ENCODE measurements around the gene PRELID3B.
A peak's percentile ranks its signal among the peaks of the same experiment; 100 is the strongest.

Gene PRELID3B

GRCh38 chr20:59033093-59033492 lies 9.5 kb downstream of the PRELID3B start:
- H3K27me3 ChIP-seq (ENCODE audit: insufficient read depth, poor library complexity, severe bottlenecking): no peaks in the 10 kb centered on the region
- DNase-seq (ENCODE audit: low read depth in 1 of 2, low spot score in 1 of 2): no peak
- H3K4me3 ChIP-seq (replicated peaks; ENCODE audit: insufficient read depth, low read length): peak overlapping the region; percentile 76
- peak overlapping the region; percentile 62 for H3K27ac ChIP-seq (replicated peaks)
- TF ChIP-seq CTCF (IDR thresholded peaks at IDR 0.05; ENCODE audit: insufficient read depth, low read length): no peak
- TF ChIP-seq REST (IDR thresholded peaks at IDR 0.05; ENCODE audit: insufficient replicate concordance, low read depth): no peak
- no peak for TF ChIP-seq GABPA (IDR thresholded peaks at IDR 0.05; ENCODE audit: low read depth)
- TF ChIP-seq SPI1 (IDR thresholded peaks at IDR 0.05; ENCODE audit: borderline replicate concordance, low read depth): no peak
- no peak for TF ChIP-seq POLR2AphosphoS5 (IDR thresholded peaks at IDR 0.05; ENCODE audit: low read depth)

GRCh38 chr20:59032713-59033059 lies 9.9 kb downstream of the PRELID3B start:
- no peak for DNase-seq (ENCODE audit: low read depth in 1 of 2, low spot score in 1 of 2)
- no peaks in the 10 kb centered on the region for H3K27me3 ChIP-seq (ENCODE audit: insufficient read depth, poor library complexity, severe bottlenecking)
- peak overlapping the region; percentile 76 for H3K4me3 ChIP-seq (replicated peaks; ENCODE audit: insufficient read depth, low read length)
- no peak for TF ChIP-seq CTCF (IDR thresholded peaks at IDR 0.05; ENCODE audit: insufficient read depth, low read length)
- no peak for TF ChIP-seq REST (IDR thresholded peaks at IDR 0.05; ENCODE audit: insufficient replicate concordance, low read depth)
- no peak for TF ChIP-seq GABPA (IDR thresholded peaks at IDR 0.05; ENCODE audit: low read depth)
- TF ChIP-seq SPI1 (IDR thresholded peaks at IDR 0.05; ENCODE audit: borderline replicate concordance, low read depth): no peak
- TF ChIP-seq POLR2AphosphoS5 (IDR thresholded peaks at IDR 0.05; ENCODE audit: low read depth): no peak
- peak overlapping the region; percentile 62 for H3K27ac ChIP-seq (replicated peaks)

GRCh38 chr20:59032023-59032712 lies 10.4 kb downstream of the PRELID3B start, which contains the start of gene ATP5F1E:
ATP5F1E (minus strand) TSS chr20:59032335; CDS start chr20:59032251, 84 bp downstream.
- Histone ChIP-seq H3K27me3 (ENCODE audit: insufficient read depth, poor library complexity, severe bottlenecking) (no peaks in the 10 kb centered on the region), H3K4me3 (replicated peaks; ENCODE audit: insufficient read depth, low read length) (peak within 1 kb of the TSS; percentile 76), H3K27ac (replicated peaks) (peak within 1 kb of the TSS; percentile 87)
- peak; percentile 86 to 93 for DNase-seq (ENCODE audit: low read depth in 1 of 2, low spot score in 1 of 2)
- TF ChIP-seq POLR2AphosphoS5 (IDR thresholded peaks at IDR 0.05; ENCODE audit: low read depth): peak; percentile 75
- TF ChIP-seq SPI1 (IDR thresholded peaks at IDR 0.05; ENCODE audit: borderline replicate concordance, low read depth): peak; percentile 50; the same call in 1 of the 2 replicates
- peak; percentile 67 for TF ChIP-seq GABPA (IDR thresholded peaks at IDR 0.05; ENCODE audit: low read depth)
- no peak for TF ChIP-seq CTCF (IDR thresholded peaks at IDR 0.05; ENCODE audit: insufficient read depth, low read length)
- no peak for TF ChIP-seq REST (IDR thresholded peaks at IDR 0.05; ENCODE audit: insufficient replicate concordance, low read depth)

All from HL-60 (cell line).